Neural cell (in vitro differentiated cells): ENCODE data around the gene APRT. TPM values are rescaled to one million over a fixed set of nuclear protein-coding genes. Genes with fewer than 3 reads are reported as not detected.

Experiments used
- H2AFZ ChIP-seq: fragments of 200-600, 300-800 bp; sonication (generic), shearing (Covaris generic); 2 replicates; pipeline ENCODE4 v1.6.0; 2014; ENCODE audit warnings: low read depth, mild to moderate bottlenecking, antibody characterized with exemption, low read length, moderate library complexity
- H3F3A ChIP-seq: fragments of 200-600 bp; shearing (Covaris generic); 2 replicates; pipeline ENCODE4 v1.6.1; 2016; ENCODE audit warnings: mild to moderate bottlenecking, moderate library complexity, mixed read lengths, antibody characterized with exemption, low read length; ENCODE audit not compliant: insufficient read depth, poor library complexity, severe bottlenecking
- H3K27ac ChIP-seq: fragments of 200-600, 300-800 bp; sonication (generic), shearing (Covaris generic); 2 replicates; pipeline ENCODE4 v1.5.1; 2014; ENCODE audit warnings: mild to moderate bottlenecking, low read length, moderate library complexity
- H3K27me3 ChIP-seq: fragments of 300-800, 200-600 bp; sonication (generic), shearing (Covaris generic); 2 replicates; pipeline ENCODE4 v1.6.0; 2014; ENCODE audit warnings: mild to moderate bottlenecking, low read depth, low read length, moderate library complexity; ENCODE audit not compliant: insufficient read depth
- H3K36me3 ChIP-seq: fragments of 300-800, 200-600 bp; sonication (generic), shearing (Covaris generic); 2 replicates; pipeline ENCODE4 v1.5.1; 2014; ENCODE audit warnings: mild to moderate bottlenecking, antibody characterized with exemption, low read length, moderate library complexity; ENCODE audit not compliant: insufficient read depth
- H3K4me2 ChIP-seq: fragments of 300-800, 200-600 bp; sonication (generic), shearing (Covaris generic); 2 replicates; pipeline ENCODE4 v1.6.0; 2014; ENCODE audit warnings: mild to moderate bottlenecking, low read length
- H3K4me3 ChIP-seq: fragments of 300-800, 200-600 bp; sonication (generic), shearing (Covaris generic); 2 replicates; pipeline ENCODE4 v1.5.1; 2014; ENCODE audit warnings: mild to moderate bottlenecking, low read length, moderate library complexity
- H3K79me2 ChIP-seq: fragments of 200-600 bp; shearing (Covaris generic); replicated peaks from 2 replicates; pipeline ENCODE4 v1.6.0; 2014; ENCODE audit warnings: mild to moderate bottlenecking, low read length, moderate library complexity; ENCODE audit not compliant: insufficient read depth
- H3K9ac ChIP-seq: fragments of 300-800, 200-600 bp; sonication (generic), shearing (Covaris generic); 2 replicates; pipeline ENCODE4 v1.6.1; 2016; ENCODE audit warnings: mild to moderate bottlenecking, low read length, mixed read lengths
- H3K9me2 ChIP-seq: fragments of 200-600 bp; shearing (Covaris generic); 2 replicates; pipeline ENCODE4 v1.6.1; 2016; ENCODE audit warnings: mild to moderate bottlenecking, low read length, mixed read lengths; ENCODE audit not compliant: insufficient read depth
- H3K9me3 ChIP-seq: fragments of 200-600, 300-800 bp; sonication (generic), shearing (Covaris generic); 2 replicates; pipeline ENCODE4 v1.6.1; 2016; ENCODE audit warnings: mild to moderate bottlenecking, mixed run types, low read length, moderate library complexity, mixed read lengths
- H4K20me1 ChIP-seq: fragments of 200-600 bp; shearing (Covaris generic); 2 replicates; pipeline ENCODE4 v1.6.1; 2016; ENCODE audit warnings: mild to moderate bottlenecking, mixed run types; ENCODE audit not compliant: insufficient read depth
- EP300 ChIP-seq: fragments of 450-650 bp; conservative IDR thresholded peaks from 2 replicates; pipeline ENCODE4 v1.6.1; 2014; ENCODE audit warnings: antibody characterized with exemption, mild to moderate bottlenecking, moderate library complexity; ENCODE audit not compliant: poor library complexity, severe bottlenecking
- EZH2 ChIP-seq: fragments of 200-600, 300-800 bp; shearing (Covaris generic), sonication (generic); IDR thresholded peaks from 2 replicates; pipeline ENCODE4 v1.6.1; 2014; ENCODE audit warnings: antibody characterized with exemption, low read length, borderline replicate concordance, mild to moderate bottlenecking; ENCODE audit not compliant: insufficient read depth, poor library complexity, severe bottlenecking
- MXI1 ChIP-seq: fragments of 450-650 bp; conservative IDR thresholded peaks from 2 replicates; pipeline ENCODE4 v1.6.1; 2014; ENCODE audit warnings: antibody characterized with exemption, mild to moderate bottlenecking; ENCODE audit not compliant: poor library complexity, severe bottlenecking
- POLR2AphosphoS5 ChIP-seq: IDR thresholded peaks from 2 replicates; pipeline ENCODE4 v1.6.1; 2012
- RAD21 ChIP-seq: fragments of 450-650 bp; conservative IDR thresholded peaks from 2 replicates; pipeline ENCODE4 v1.6.1; 2014; ENCODE audit warnings: antibody characterized with exemption, mild to moderate bottlenecking, moderate library complexity
- REST ChIP-seq: IDR thresholded peaks from 2 replicates; pipeline ENCODE4 v1.6.1; 2012; ENCODE audit warnings: borderline replicate concordance
- SMC3 ChIP-seq: fragments of 450-650 bp; conservative IDR thresholded peaks from 2 replicates; pipeline ENCODE4 v1.6.1; 2014; ENCODE audit warnings: antibody characterized with exemption, mild to moderate bottlenecking, moderate library complexity; ENCODE audit not compliant: poor library complexity
- TAF1 ChIP-seq: IDR thresholded peaks from 2 replicates; pipeline ENCODE4 v1.6.1; 2012; ENCODE audit warnings: low read depth
- polyA minus RNA-seq: library from RNA; depleted of rRNA, polyadenylated mRNA; stranded (reverse); fragments of >200 nt; gene quantifications from 2 replicates; pipeline ENCODE4 v1.2.3, GENCODE V29; 2014
- polyA plus RNA-seq: library from polyadenylated mRNA; depleted of rRNA; stranded (reverse); fragments of >200 nt; gene quantifications from 2 replicates; pipeline ENCODE4 v1.2.3, GENCODE V29; 2014
- TF ChIP-seq, protein P1 (sequence below): fragments of 450-650 bp; IDR thresholded peaks from 2 replicates; pipeline ENCODE4 v1.5.1; 2014; ENCODE audit warnings: antibody characterized with exemption, mild to moderate bottlenecking, moderate library complexity; ENCODE audit not compliant: poor library complexity, severe bottlenecking

Gene APRT, protein sequence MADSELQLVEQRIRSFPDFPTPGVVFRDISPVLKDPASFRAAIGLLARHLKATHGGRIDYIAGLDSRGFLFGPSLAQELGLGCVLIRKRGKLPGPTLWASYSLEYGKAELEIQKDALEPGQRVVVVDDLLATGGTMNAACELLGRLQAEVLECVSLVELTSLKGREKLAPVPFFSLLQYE
- polyA plus RNA-seq, result 52.0 and 52.5 TPM in 2 replicates
- polyA minus RNA-seq, result 12.7 and 15.1 TPM in 2 replicates

DNA sequence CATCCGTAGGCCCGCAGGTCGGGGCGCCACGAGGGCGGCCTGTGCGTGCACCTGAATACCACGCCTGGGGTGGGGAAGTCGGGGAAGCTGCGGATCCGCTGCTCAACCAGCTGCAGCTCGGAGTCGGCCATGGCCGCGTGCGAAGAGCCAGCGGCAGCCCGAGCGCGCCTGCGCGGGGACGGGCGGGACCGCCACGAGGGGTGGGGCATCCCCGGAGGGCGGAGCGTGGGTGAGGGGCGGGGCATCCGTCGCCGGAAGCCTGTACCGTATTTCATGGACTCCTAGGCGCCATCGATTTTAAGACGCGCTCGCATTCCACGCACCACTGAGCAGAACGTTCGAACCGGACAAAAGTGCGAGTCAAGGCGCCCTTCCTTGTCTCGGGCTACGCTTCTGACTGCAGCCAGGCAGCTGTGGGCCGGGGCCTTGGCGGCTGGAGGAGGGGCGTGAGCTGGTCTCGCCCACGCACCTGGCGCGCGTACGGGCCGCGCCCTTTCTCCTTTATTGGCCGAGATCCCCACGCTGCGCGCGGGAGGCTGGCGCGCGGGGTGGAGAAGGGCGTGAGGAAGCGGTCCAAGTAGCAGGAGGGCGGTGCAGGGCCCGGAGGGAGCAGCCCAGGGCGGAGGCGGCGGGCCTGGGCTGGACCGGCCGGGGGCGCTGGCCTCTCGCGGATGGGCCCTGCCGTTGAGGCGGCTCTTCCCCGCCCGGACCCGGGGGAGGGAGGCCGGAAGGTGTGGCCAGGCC, at the start of gene APRT:
Gene APRT (minus strand): TSS at position 160 of the 744 bp plus-strand sequence. CDS start 29 bp downstream, at position 131.
- Histone ChIP-seq H4K20me1 (no peaks in the 10 kb centered on the region), H3K9me3 (no peaks in the 10 kb centered on the region), H3K9me2 (no peaks in the 10 kb centered on the region), H3K79me2 (no peaks in the 10 kb centered on the region), H2AFZ (peak within 1 kb of the TSS; percentile 80), H3K27me3 (no peaks in the 10 kb centered on the region), H3K36me3 (no peaks in the 10 kb centered on the region), H3K9ac (peak within 1 kb of the TSS; percentile 78), H3K4me2 (peak within 1 kb of the TSS; percentile 82), H3K27ac (peak within 1 kb of the TSS; percentile 79), H3K4me3 (peak within 1 kb of the TSS; percentile 94), H3F3A (no peaks in the 10 kb centered on the region)
- no peak for TF ChIP-seq REST
- TF ChIP-seq, protein P1, sequence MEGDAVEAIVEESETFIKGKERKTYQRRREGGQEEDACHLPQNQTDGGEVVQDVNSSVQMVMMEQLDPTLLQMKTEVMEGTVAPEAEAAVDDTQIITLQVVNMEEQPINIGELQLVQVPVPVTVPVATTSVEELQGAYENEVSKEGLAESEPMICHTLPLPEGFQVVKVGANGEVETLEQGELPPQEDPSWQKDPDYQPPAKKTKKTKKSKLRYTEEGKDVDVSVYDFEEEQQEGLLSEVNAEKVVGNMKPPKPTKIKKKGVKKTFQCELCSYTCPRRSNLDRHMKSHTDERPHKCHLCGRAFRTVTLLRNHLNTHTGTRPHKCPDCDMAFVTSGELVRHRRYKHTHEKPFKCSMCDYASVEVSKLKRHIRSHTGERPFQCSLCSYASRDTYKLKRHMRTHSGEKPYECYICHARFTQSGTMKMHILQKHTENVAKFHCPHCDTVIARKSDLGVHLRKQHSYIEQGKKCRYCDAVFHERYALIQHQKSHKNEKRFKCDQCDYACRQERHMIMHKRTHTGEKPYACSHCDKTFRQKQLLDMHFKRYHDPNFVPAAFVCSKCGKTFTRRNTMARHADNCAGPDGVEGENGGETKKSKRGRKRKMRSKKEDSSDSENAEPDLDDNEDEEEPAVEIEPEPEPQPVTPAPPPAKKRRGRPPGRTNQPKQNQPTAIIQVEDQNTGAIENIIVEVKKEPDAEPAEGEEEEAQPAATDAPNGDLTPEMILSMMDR, result peak; percentile 41
- TF ChIP-seq RAD21, result no peak
- peak; percentile 37 for TF ChIP-seq EP300
- TF ChIP-seq MXI1, result peak; percentile 93
- peak; percentile 33 for TF ChIP-seq SMC3
- TF ChIP-seq TAF1, result no peak
- peak; percentile 70 for TF ChIP-seq POLR2AphosphoS5
- no peak for TF ChIP-seq EZH2

DNA sequence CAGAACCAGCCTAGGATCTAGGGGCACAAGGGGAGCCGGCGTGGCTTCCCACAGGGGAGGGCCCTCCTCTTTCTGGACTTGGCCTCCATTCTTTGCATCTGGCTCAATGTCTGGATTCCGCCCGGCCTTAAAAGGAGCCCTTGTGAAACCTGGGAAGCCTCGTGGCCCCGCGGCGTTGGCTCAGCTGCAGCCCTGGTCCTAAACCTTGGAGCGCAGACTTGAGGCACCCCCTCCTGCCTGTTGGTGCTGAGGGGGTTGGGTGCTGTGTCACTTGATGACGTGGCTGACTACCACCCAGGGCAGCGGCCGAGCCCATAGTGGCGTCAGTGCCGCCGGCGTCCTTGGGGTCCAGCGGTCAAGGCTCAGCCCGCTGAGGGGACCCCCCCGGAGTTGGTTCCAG, 49.6 kb upstream of the APRT start:
- no peak overlapping the region for H3K4me3 ChIP-seq
- H3K9ac ChIP-seq, result no peak overlapping the region
- H2AFZ ChIP-seq, result no peak overlapping the region
- no peaks in the 10 kb centered on the region for H3K79me2 ChIP-seq
- H3K27ac ChIP-seq, result no peak overlapping the region
- TF ChIP-seq REST (no peak), EZH2 (no peak), MXI1 (no peak), POLR2AphosphoS5 (no peak), SMC3 (no peak)
- no peaks in the 10 kb centered on the region for H3K36me3 ChIP-seq
- H3K4me2 ChIP-seq, result no peak overlapping the region
- no peaks in the 10 kb centered on the region for H3K9me3 ChIP-seq
- H3F3A ChIP-seq, result no peaks in the 10 kb centered on the region
- no peaks in the 10 kb centered on the region for H3K9me2 ChIP-seq
- H3K27me3 ChIP-seq, result no peaks in the 10 kb centered on the region
- H4K20me1 ChIP-seq, result no peaks in the 10 kb centered on the region
